WTC11 (cell line): Measurements from ENCODE around the gene NAV3. TPM values are rescaled to one million over a fixed set of nuclear protein-coding genes. Genes with fewer than 3 reads are reported as not detected.

ENCODE experiments used
- ATAC-seq: fragments of 200-7000 bp; cut with Tn5 transposase; 2 replicates; pipeline ENCODE4 v1.10.0; 2021; ENCODE audit warnings: mild to moderate bottlenecking, moderate library complexity
- CTCF ChIA-PET: fragments of 300-600 bp; sonication (Branson Sonifier 250); formaldehyde crosslinking; loops from one replicate; lab custom pipeline; 2021; ENCODE audit warnings: antibody characterized with exemption; lab: Charles Lee
- POLR2A ChIA-PET: fragments of 350-600 bp; sonication (Branson Sonifier 250); formaldehyde crosslinking; loops from one replicate; lab custom pipeline; 2021; ENCODE audit warnings: antibody characterized with exemption; lab: Charles Lee
- DNase-seq: peaks from one replicate; pipeline ENCODE4 v3.0.0; 2021; ENCODE audit warnings: low spot score
- H3K27ac Mint-ChIP-seq: 2 replicates; pipeline ENCODE4 v1.8.0; 2021; ENCODE audit warnings: mixed read lengths
- H3K27me3 Mint-ChIP-seq: 2 replicates; pipeline ENCODE4 v1.8.0; 2021; ENCODE audit warnings: low read depth, mild to moderate bottlenecking, moderate library complexity, mixed read lengths
- H3K36me3 Mint-ChIP-seq: 2 replicates; pipeline ENCODE4 v1.8.0; 2021; ENCODE audit warnings: mixed read lengths
- H3K4me1 Mint-ChIP-seq: 2 replicates; pipeline ENCODE4 v1.8.0; 2022; ENCODE audit warnings: mixed read lengths
- H3K4me3 Mint-ChIP-seq: 2 replicates; pipeline ENCODE4 v1.8.0; 2021; ENCODE audit warnings: mild to moderate bottlenecking, moderate library complexity, mixed read lengths
- H3K9me3 Mint-ChIP-seq: 2 replicates; pipeline ENCODE4 v1.8.0; 2021; ENCODE audit warnings: mixed read lengths
- ARID4B ChIP-seq: sonication (generic); formaldehyde crosslinking; IDR thresholded peaks from 2 replicates; pipeline ENCODE4 v1.8.0; 2023; ENCODE audit warnings: missing genetic modification reagents, mild to moderate bottlenecking, borderline replicate concordance
- ATF3 ChIP-seq: sonication (generic); formaldehyde crosslinking; conservative IDR thresholded peaks from 2 replicates; pipeline ENCODE4 v1.8.1; 2022; ENCODE audit warnings: mild to moderate bottlenecking, missing genetic modification reagents
- E2F4 ChIP-seq: sonication (generic); formaldehyde crosslinking; IDR thresholded peaks from 2 replicates; pipeline ENCODE4 v1.8.1; 2022; ENCODE audit warnings: low read depth, mild to moderate bottlenecking, moderate library complexity, missing genetic modification reagents, borderline replicate concordance
- ELF4 ChIP-seq: sonication (generic); formaldehyde crosslinking; IDR thresholded peaks from 2 replicates; pipeline ENCODE4 v1.8.1; 2022; ENCODE audit warnings: low read depth, mild to moderate bottlenecking, moderate library complexity, missing genetic modification reagents
- ETV6 ChIP-seq: sonication (generic); formaldehyde crosslinking; IDR thresholded peaks from 2 replicates; pipeline ENCODE4 v1.8.1; 2022; ENCODE audit warnings: mild to moderate bottlenecking, missing genetic modification reagents
- FOXK1 ChIP-seq: sonication (generic); formaldehyde crosslinking; IDR thresholded peaks from 2 replicates; pipeline ENCODE4 v1.8.0; 2022; ENCODE audit warnings: mild to moderate bottlenecking, moderate library complexity, missing genetic modification reagents
- GRHL2 ChIP-seq: fragments of 250-450 bp; sonication (Bioruptor Pico); IDR thresholded peaks from 2 replicates; pipeline ENCODE4 v1.8.0; 2022; ENCODE audit warnings: mild to moderate bottlenecking, moderate library complexity; ENCODE audit not compliant: insufficient replicate concordance, severe bottlenecking
- JAZF1 ChIP-seq: fragments of 250-450 bp; sonication (Bioruptor Pico); IDR thresholded peaks from 2 replicates; pipeline ENCODE4 v1.9.0; 2021; ENCODE audit warnings: moderate library complexity, mild to moderate bottlenecking, inconsistent platforms
- JUN ChIP-seq: sonication (generic); formaldehyde crosslinking; IDR thresholded peaks from 2 replicates; pipeline ENCODE4 v1.8.0; 2023; ENCODE audit warnings: mild to moderate bottlenecking, missing genetic modification reagents
- OVOL2 ChIP-seq: fragments of 250-450 bp; sonication (Bioruptor Pico); IDR thresholded peaks from 2 replicates; pipeline ENCODE4 v1.9.0; 2021; ENCODE audit warnings: mild to moderate bottlenecking, borderline replicate concordance
- RORB ChIP-seq: fragments of 250-450 bp; sonication (Bioruptor Pico); IDR thresholded peaks from 2 replicates; pipeline ENCODE4 v1.9.0; 2021; ENCODE audit warnings: mild to moderate bottlenecking
- SMAD4 ChIP-seq: sonication (generic); formaldehyde crosslinking; IDR thresholded peaks from 2 replicates; pipeline ENCODE4 v1.8.0; 2022; ENCODE audit warnings: mild to moderate bottlenecking, missing genetic modification reagents
- TP53 ChIP-seq: sonication (generic); formaldehyde crosslinking; IDR thresholded peaks from 2 replicates; pipeline ENCODE4 v1.8.1; 2023; ENCODE audit warnings: mild to moderate bottlenecking, missing genetic modification reagents
- USF1 ChIP-seq: sonication (generic); formaldehyde crosslinking; IDR thresholded peaks from 2 replicates; pipeline ENCODE4 v1.8.0; 2022; ENCODE audit warnings: mild to moderate bottlenecking, missing genetic modification reagents
- ZNF121 ChIP-seq: sonication (generic); formaldehyde crosslinking; IDR thresholded peaks from 2 replicates; pipeline ENCODE4 v1.8.0; 2023; ENCODE audit warnings: missing genetic modification reagents
- ZNF219 ChIP-seq: sonication (generic); formaldehyde crosslinking; IDR thresholded peaks from 2 replicates; pipeline ENCODE4 v1.8.0; 2023; ENCODE audit warnings: missing genetic modification reagents, mild to moderate bottlenecking, borderline replicate concordance
- ZNF317 ChIP-seq: sonication (generic); formaldehyde crosslinking; IDR thresholded peaks from 2 replicates; pipeline ENCODE4 v1.8.1; 2023; ENCODE audit warnings: low read depth, mild to moderate bottlenecking, moderate library complexity, missing genetic modification reagents, borderline replicate concordance
- ZNF671 ChIP-seq: fragments of 250-450 bp; sonication (Bioruptor Pico); IDR thresholded peaks from 2 replicates; pipeline ENCODE4 v1.8.0; 2021; ENCODE audit warnings: mild to moderate bottlenecking
- total RNA-seq: library from RNA; stranded (reverse); gene quantifications from 3 replicates; pipeline ENCODE4 v1.2.3, GENCODE V29; 2021
- TF ChIP-seq, protein P1 (sequence below): sonication (generic); formaldehyde crosslinking; IDR thresholded peaks from 2 replicates; pipeline ENCODE4 v1.8.0; 2022; ENCODE audit warnings: missing genetic modification reagents
- TF ChIP-seq, protein P2 (sequence below): sonication (generic); formaldehyde crosslinking; IDR thresholded peaks from 2 replicates; pipeline ENCODE4 v1.8.0; 2023; ENCODE audit warnings: missing genetic modification reagents

The NAV3 gene
- total RNA-seq, 1 experiment from 2014 or later = 3.3 TPM

- TF ChIP-seq ZNF317 (CRISPR knock-in tag) (no peak), ETV6 (no peak), JUN (CRISPR knock-in tag) (no peak), GRHL2 (CRISPR knock-in tag) (no peak)
- TF ChIP-seq, protein P1, sequence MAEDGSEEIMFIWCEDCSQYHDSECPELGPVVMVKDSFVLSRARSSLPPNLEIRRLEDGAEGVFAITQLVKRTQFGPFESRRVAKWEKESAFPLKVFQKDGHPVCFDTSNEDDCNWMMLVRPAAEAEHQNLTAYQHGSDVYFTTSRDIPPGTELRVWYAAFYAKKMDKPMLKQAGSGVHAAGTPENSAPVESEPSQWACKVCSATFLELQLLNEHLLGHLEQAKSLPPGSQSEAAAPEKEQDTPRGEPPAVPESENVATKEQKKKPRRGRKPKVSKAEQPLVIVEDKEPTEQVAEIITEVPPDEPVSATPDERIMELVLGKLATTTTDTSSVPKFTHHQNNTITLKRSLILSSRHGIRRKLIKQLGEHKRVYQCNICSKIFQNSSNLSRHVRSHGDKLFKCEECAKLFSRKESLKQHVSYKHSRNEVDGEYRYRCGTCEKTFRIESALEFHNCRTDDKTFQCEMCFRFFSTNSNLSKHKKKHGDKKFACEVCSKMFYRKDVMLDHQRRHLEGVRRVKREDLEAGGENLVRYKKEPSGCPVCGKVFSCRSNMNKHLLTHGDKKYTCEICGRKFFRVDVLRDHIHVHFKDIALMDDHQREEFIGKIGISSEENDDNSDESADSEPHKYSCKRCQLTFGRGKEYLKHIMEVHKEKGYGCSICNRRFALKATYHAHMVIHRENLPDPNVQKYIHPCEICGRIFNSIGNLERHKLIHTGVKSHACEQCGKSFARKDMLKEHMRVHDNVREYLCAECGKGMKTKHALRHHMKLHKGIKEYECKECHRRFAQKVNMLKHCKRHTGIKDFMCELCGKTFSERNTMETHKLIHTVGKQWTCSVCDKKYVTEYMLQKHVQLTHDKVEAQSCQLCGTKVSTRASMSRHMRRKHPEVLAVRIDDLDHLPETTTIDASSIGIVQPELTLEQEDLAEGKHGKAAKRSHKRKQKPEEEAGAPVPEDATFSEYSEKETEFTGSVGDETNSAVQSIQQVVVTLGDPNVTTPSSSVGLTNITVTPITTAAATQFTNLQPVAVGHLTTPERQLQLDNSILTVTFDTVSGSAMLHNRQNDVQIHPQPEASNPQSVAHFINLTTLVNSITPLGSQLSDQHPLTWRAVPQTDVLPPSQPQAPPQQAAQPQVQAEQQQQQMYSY = no peak
Observed at GRCh38 chr12:78095623-78096022, 264.9 kb downstream of the NAV3 start (continued).

DNA sequence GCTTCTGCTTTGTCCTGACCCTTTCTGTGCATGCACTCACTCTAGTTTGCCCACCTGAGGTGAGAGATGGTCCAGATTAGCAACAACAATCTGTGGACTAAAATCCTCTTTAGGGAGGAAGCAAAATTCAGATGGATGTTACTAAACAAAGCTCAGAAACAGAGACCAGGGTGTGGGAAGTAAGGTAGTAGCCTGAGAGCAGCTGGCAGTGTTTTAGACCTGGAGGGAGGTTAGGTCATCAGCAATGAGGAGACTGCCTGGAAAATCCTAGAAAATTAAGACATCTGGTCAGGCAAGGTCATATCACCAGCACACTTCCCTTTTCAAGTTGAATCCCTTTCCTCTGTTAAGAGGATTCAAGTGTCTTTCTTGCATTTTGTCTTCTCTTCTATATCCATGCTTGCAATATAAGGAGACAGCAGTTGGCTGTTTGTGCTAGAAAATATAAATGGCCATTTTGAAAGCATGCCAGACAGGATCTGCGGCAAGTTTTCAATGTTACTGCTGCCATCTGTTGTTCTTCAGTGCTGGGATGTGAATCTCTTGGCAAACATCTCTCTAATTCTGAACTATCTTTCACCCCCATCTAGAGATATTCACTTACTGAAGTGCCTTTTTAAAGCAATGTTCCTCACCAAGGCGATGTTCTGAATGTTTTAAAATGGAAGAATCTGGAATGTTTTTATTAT is 266.4 kb downstream of the NAV3 start:
- H3K9me3 Mint-ChIP-seq = peaks cover 19% of the 10 kb centered on the region
- ChIA-PET CTCF (no interaction called here), POLR2A (no interaction called here)
- ATAC-seq = no peak
- H3K4me3 Mint-ChIP-seq = no peak overlapping the region
- TF ChIP-seq USF1 (CRISPR knock-in tag) (no peak), OVOL2 (no peak), ZNF219 (CRISPR knock-in tag) (no peak), TP53 (CRISPR knock-in tag) (no peak)
- TF ChIP-seq, all 79 proteins: peak for 0
- no peaks in the 10 kb centered on the region for H3K4me1 Mint-ChIP-seq
- H3K27ac Mint-ChIP-seq = no peak overlapping the region
- H3K27me3 Mint-ChIP-seq = no peaks in the 10 kb centered on the region
- no peak for DNase-seq
- no peaks in the 10 kb centered on the region for H3K36me3 Mint-ChIP-seq

DNA sequence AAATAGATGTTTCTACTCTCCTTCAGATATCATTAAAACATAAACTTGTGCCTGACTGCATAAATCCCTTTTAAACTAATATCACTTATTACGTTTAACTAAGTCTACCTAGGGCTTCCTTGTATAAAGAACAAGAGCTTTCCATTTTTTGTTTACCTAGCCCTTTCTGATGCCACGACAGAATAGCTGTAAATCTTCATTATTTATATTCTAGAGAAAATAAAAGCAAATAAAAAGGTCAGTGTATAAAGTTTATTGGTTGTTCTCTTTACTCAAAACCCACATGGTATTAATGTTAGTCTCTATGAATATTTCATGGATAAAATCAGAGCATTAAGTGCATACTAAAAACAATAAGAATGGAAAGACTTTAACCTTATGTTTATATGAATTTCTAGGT is 269.1 kb downstream of the NAV3 start:
- no peak overlapping the region for H3K27ac Mint-ChIP-seq
- H3K27me3 Mint-ChIP-seq = no peaks in the 10 kb centered on the region
- TF ChIP-seq ATF3 (no peak), ZNF671 (no peak), SMAD4 (CRISPR knock-in tag) (no peak), ELF4 (CRISPR knock-in tag) (no peak), ARID4B (CRISPR knock-in tag) (no peak), JAZF1 (CRISPR knock-in tag) (no peak), ZNF121 (no peak), E2F4 (CRISPR knock-in tag) (no peak), RORB (CRISPR knock-in tag) (no peak), FOXK1 (CRISPR knock-in tag) (no peak)
- TF ChIP-seq, protein P2, sequence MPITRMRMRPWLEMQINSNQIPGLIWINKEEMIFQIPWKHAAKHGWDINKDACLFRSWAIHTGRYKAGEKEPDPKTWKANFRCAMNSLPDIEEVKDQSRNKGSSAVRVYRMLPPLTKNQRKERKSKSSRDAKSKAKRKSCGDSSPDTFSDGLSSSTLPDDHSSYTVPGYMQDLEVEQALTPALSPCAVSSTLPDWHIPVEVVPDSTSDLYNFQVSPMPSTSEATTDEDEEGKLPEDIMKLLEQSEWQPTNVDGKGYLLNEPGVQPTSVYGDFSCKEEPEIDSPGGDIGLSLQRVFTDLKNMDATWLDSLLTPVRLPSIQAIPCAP (CRISPR knock-in tag) = no peak

More for the DNA sequence above, 269.1 kb downstream of the NAV3 start:
- H3K9me3 Mint-ChIP-seq = peaks cover 18% of the 10 kb centered on the region
- no peaks in the 10 kb centered on the region for H3K4me1 Mint-ChIP-seq
- POLR2A ChIA-PET = no interaction called here
- H3K4me3 Mint-ChIP-seq = no peak overlapping the region
- DNase-seq = no peak
- no peak for ATAC-seq
- H3K36me3 Mint-ChIP-seq = no peaks in the 10 kb centered on the region
- CTCF ChIA-PET = interaction anchor here (0.7 kb wide), 1 partner anchor 18 kb away, joined by 3 read pairs; no protein-coding TSS in a partner anchor
